ENCODE data around the gene CRYBG2. TPM values are rescaled to one million over a fixed set of nuclear protein-coding genes. Genes with fewer than 3 reads are reported as not detected.

Gene CRYBG2
- total and polyA plus RNA-seq, 12 donors = 0.03 to 0.64 TPM; not detected in 10

- no peaks in the 10 kb centered on the region for H3K36me3 ChIP-seq
- H3K27me3 ChIP-seq = peaks cover 0 to 27% (median 22%) of the 10 kb centered on the region in 7 donors
- DNase-seq (no peak), ATAC-seq (no peak)
- H3K9me3 ChIP-seq = no peaks in the 10 kb centered on the region
- no peak overlapping the region for H3K4me3 ChIP-seq
- intact Hi-C loops (cut with DNase I) = no loop called here
- H3K27ac ChIP-seq = no peak overlapping the region
- 80 to 86% methylated on average over 3 of the region's 3 CpGs for WGBS, 2 donors
- no peaks in the 10 kb centered on the region for H3K4me1 ChIP-seq
- no peak for TF ChIP-seq CTCF (IDR thresholded peaks at IDR 0.05)
These were observed 45.1 kb upstream of the CRYBG2 start for GRCh38 chr1:26399034-26399433.

- DNase-seq = no peak
- Histone ChIP-seq H3K4me3 (no peak overlapping the region), H3K4me1 (no peaks in the 10 kb centered on the region), H3K27me3 (peaks cover 0 to 6% (median 0%) of the 10 kb centered on the region in 7 donors), H3K27ac (no peak overlapping the region), H3K9me3 (no peaks in the 10 kb centered on the region), H3K36me3 (no peaks in the 10 kb centered on the region)
- TF ChIP-seq CTCF (IDR thresholded peaks at IDR 0.05) = no peak
- WGBS, 2 donors = 79 to 83% methylated on average over 7 to 8 of the region's 8 CpGs
- no peak for ATAC-seq
- intact Hi-C loops (cut with DNase I) = no loop called here
These were observed 41.8 kb upstream of the CRYBG2 start for GRCh38 chr1:26395754-26396153.

- no peak for ATAC-seq
- no peak overlapping the region for H3K4me3 ChIP-seq
- no peak for DNase-seq
- H3K9me3 ChIP-seq = no peaks in the 10 kb centered on the region
- no peaks in the 10 kb centered on the region for H3K36me3 ChIP-seq
- H3K27me3 ChIP-seq = peaks cover 0 to 31% (median 12%) of the 10 kb centered on the region in 7 donors
- H3K27ac ChIP-seq = no peak overlapping the region
- peak in 4 of 9 donors; percentile 9 to 60 (median 18) for TF ChIP-seq CTCF (IDR thresholded peaks at IDR 0.05)
- WGBS, 2 donors = 2 to 5% methylated on average over 3 of the region's 3 CpGs
- intact Hi-C loops (cut with DNase I) = no loop called here
- no peaks in the 10 kb centered on the region for H3K4me1 ChIP-seq
These were observed 37.5 kb upstream of the CRYBG2 start for GRCh38 chr1:26391450-26391849.

- 57 to 68% methylated on average over 4 of the region's 4 CpGs for WGBS, 2 donors
- Histone ChIP-seq H3K9me3 (no peaks in the 10 kb centered on the region), H3K27me3 (peaks cover 0 to 34% (median 12%) of the 10 kb centered on the region in 7 donors), H3K4me3 (no peak overlapping the region), H3K36me3 (no peaks in the 10 kb centered on the region), H3K4me1 (peaks cover 0 to 9% (median 0%) of the 10 kb centered on the region in 9 donors), H3K27ac (no peak overlapping the region)
- DNase-seq (no peak), ATAC-seq (no peak)
- TF ChIP-seq CTCF (IDR thresholded peaks at IDR 0.05) = no peak
- intact Hi-C loops (cut with DNase I) = no loop called here
These were observed 35.8 kb upstream of the CRYBG2 start for GRCh38 chr1:26389604-26390247.
